LNCaP clone FGC (cell line): ENCODE measurements around the gene ASCL2.

Source experiments
- DNase-seq: peaks from one replicate; pipeline ENCODE4 v3.0.0-alpha.2; 2011; ENCODE audit warnings: low read depth
- H3K4me3 ChIP-seq: 2 replicates; pipeline ENCODE4 v1.5.1; 2011; ENCODE audit warnings: mild to moderate bottlenecking, low read depth, low read length, control low read depth
- TF ChIP-seq, protein P1 (sequence below): IDR thresholded peaks from 2 replicates; pipeline ENCODE4 v1.5.1; 2012; ENCODE audit warnings: mild to moderate bottlenecking; ENCODE audit not compliant: control insufficient read depth, insufficient read depth; ENCODE audit errors: extremely low read depth

The ASCL2 gene

DNA sequence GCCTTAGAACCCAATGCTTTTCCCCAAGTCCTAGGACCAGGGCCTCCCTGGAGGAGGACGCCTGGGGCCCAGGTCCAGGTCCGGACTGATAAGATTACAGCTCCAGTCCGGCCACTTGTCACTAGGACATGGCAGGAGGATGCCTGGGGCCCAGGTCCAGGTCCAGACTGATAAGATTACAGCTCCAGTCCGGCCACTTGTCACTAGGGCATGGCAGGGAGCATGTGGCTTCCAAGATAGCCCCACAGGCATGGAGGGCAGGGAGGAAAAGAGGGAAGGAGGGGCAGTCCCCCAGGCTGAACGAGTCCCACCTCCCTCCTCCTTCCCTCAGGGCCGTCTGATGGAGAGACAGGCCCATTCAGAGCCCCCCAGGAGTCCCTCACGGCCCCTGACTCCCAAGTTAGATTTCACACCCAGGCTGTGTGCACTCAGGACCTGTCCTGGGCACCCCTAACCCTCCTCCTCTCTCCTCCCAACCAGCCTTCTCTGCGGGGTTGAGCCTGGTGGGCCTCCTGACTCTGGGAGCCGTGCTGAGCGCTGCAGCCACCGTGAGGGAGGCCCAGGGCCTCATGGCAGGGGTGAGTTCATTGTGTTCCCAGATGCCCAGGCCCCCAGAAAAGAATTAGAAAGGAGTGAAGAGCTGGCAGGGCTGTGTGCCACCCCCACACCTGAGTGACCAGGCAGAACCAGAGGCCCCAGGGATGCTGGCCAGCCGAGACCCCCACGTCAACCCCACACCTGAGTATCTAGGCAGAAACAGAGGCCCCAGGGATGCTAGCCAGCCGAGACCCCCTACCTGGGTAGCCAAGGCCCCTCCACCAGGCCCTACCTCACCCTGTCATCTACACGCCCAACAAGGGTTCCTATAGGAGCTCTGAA, 33.5 kb upstream of the ASCL2 start:
- TF ChIP-seq, protein P1, sequence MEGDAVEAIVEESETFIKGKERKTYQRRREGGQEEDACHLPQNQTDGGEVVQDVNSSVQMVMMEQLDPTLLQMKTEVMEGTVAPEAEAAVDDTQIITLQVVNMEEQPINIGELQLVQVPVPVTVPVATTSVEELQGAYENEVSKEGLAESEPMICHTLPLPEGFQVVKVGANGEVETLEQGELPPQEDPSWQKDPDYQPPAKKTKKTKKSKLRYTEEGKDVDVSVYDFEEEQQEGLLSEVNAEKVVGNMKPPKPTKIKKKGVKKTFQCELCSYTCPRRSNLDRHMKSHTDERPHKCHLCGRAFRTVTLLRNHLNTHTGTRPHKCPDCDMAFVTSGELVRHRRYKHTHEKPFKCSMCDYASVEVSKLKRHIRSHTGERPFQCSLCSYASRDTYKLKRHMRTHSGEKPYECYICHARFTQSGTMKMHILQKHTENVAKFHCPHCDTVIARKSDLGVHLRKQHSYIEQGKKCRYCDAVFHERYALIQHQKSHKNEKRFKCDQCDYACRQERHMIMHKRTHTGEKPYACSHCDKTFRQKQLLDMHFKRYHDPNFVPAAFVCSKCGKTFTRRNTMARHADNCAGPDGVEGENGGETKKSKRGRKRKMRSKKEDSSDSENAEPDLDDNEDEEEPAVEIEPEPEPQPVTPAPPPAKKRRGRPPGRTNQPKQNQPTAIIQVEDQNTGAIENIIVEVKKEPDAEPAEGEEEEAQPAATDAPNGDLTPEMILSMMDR, result no peak
- no peak overlapping the region for H3K4me3 ChIP-seq
- DNase-seq, result no peak

DNA sequence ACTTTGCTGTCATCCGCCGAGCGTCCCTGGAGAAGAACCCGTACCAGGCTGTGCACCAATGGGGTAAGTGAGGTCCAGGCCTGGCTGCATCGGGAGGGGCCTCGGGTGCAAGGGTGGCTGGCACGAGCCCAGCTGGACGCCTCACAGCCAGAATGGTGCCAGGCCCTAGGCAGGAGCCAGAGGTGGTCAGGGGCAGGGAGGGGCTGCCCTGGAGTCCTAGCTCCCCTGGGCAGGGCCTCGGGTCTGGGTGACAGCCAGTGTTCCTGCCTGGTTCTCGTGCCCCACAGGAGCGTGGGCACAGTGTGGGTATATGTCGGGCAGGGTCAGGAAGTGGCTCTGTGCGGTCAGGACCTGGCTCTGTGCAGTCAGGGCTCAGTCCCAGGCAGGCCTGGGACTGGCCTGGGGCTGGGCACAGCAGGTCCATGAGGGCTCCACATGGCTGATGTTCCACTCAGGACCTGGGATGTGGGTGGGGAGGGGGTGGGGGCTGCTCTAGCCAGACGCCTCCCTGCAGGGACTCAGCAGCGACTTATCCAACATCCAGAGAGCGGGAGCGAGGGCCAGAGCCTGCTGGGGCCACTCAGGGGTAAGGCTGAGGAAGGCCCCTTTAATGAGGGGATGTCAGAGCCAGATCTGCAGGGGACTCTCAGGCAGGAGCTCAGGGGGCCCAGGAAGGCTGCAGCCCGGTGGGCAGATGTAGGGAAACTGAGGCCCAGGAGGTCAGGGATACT, 32.7 kb upstream of the ASCL2 start:
- H3K4me3 ChIP-seq, result no peak overlapping the region
- DNase-seq, result no peak
- TF ChIP-seq, protein P1, result no peak

DNA sequence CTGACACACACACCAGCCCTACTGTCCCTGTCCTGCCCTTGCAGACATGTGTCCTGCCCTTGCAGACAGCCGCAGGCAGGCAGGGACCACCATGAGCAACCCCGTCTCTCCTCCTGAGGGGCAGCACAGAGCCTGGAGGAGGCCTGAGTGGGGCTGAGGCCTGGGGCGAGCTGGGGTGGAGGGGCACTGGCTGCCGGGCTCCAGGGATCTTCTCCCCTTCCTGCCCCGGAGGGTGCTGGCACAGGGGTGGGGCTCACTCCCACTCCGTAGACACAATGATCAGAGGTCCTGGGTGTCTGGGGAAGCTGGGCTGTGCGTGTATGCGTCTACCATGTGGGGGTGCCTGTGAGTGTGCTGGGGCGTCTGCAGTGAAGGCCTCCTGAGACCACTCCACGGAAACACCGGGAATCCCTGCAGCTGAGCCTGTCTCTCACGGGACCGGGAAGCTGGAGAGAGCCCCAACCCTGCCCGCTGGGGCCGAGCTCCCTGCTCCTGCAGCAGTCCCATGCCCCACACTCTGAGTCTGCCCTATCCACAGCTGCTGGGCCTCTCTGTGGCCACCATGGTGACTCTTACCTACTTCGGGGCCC, 32.0 kb upstream of the ASCL2 start:
- H3K4me3 ChIP-seq, result no peak overlapping the region
- TF ChIP-seq, protein P1, result no peak
- no peak for DNase-seq

DNA sequence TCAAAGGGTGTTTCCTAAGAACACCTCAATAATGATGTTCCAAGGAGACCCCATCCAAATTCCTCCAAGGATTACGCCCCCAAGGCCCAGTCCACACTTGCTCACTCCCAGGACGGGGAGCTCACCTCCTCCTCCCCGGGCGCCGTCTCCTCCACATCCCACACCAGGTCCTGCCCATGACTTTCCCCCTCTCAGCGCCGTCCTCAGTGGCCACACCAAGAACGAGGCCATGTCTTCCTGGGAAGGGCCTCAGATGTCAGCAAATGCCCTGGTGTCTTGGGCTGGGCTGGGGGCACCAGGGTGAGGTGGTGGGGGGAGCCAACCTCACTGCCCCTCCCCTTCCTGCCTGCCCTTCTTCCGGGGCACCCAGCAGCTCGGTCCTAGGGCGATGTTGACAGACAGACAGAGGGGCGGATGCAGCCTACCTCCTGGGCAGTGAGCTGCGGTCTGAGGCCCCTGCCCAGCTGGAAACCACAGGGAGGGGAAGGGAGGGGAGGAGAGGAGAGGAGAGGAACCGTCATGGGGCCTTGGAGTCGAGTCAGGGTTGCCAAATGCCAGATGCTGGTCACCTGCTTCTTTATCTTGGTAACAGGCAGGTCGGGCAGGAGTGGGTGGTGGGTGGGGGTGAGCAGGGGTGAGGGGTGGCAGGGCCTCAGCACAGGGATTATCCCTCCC, 31.4 kb upstream of the ASCL2 start, which contains the start of the genes C11orf21 and TSPAN32:
Gene C11orf21, minus strand, starts transcription at position 288 of the 675 bp plus-strand sequence. Its CDS starts 110 bp downstream, at position 178.
Gene TSPAN32, plus strand, starts transcription at position 383 of the 675 bp plus-strand sequence. Its CDS starts 137 bp downstream, at position 520.
- TF ChIP-seq, protein P1, result no peak
- no peak within 1 kb of the TSS for H3K4me3 ChIP-seq
- DNase-seq, result no peak

DNA sequence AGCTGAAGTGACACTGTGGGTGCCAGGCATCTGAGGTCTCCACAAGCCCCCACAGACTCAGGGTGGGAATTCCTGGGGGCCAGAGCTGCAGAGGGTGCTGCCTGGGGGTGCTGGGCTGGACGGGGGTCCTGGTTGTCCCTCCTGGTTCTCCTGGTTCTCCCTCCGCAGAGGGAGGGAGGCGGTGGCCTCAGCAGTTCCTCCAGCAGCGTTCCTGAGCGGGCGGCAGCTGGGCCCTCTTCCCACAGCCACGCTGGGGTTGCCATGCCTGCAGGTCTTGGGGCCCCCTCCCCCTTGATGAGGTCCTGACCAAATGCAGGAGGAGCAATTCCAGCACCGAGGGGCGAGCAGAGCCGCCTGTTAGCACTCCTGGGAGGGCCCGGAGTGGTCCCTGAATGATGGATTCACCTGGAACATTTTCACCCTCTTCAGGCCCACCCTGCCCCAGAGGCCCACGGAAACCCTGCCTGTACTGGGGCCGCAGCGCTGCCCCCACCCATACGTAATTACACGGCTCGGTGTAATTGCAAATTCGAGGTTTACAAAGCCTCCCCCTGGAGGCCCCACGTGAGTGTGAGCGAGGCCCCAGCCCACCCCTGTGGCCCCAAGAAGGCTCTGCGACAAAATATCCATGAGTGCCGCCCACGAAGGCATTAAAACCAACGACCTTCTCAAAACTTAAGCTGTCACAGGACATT, 30.7 kb upstream of the ASCL2 start:
- TF ChIP-seq, protein P1, result no peak
- DNase-seq, result no peak
- no peak overlapping the region for H3K4me3 ChIP-seq

DNA sequence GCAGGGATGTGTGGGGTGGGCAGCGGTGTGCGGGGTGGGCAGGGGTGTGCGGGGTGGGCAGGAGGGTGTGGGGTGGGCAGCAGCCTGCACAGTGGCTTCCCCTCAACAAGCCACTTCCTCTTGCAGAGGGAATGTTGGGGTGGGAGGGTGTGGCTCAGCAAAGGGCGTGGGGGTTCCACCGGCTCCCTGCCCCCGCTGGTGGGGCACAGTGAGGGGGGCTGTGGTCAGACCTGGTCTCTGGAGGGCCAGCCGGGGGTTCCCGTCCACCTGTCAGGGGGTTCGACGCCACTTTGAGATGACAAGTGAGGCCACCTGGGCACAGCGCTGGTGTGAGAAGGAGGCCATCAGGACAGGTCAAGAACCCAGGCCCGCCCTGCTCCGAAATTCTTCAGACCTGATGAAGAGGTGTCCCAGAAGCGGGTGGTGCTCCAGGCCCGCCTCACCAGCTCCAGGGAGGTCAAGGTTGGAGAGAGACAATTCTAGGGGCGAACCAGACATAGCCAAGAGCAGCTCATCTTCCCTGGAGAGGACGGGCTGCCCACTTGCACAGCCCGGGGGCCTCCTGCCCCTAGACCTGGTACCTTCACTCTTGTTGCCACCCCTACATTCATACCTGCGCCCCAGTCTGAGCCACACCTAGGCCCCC, 30.0 kb upstream of the ASCL2 start:
- TF ChIP-seq, protein P1, result no peak
- no peak for DNase-seq
- H3K4me3 ChIP-seq, result no peak overlapping the region
